ENCODE measurements around the gene PLA2G5. TPM values are rescaled to one million over a fixed set of nuclear protein-coding genes. Genes with fewer than 3 reads are reported as not detected.

The PLA2G5 gene
- total and polyA plus RNA-seq, 2 of the 8 experiments (the other 6 are each of a cell fraction or from before 2014, with no cell fraction given), result 0.05 TPM; not detected in 1

- TF ChIP-seq POLR2AphosphoS5 (IDR thresholded peaks at IDR 0.05; ENCODE audit: low read depth, low read length), result no peak
- TF ChIP-seq, protein P1, sequence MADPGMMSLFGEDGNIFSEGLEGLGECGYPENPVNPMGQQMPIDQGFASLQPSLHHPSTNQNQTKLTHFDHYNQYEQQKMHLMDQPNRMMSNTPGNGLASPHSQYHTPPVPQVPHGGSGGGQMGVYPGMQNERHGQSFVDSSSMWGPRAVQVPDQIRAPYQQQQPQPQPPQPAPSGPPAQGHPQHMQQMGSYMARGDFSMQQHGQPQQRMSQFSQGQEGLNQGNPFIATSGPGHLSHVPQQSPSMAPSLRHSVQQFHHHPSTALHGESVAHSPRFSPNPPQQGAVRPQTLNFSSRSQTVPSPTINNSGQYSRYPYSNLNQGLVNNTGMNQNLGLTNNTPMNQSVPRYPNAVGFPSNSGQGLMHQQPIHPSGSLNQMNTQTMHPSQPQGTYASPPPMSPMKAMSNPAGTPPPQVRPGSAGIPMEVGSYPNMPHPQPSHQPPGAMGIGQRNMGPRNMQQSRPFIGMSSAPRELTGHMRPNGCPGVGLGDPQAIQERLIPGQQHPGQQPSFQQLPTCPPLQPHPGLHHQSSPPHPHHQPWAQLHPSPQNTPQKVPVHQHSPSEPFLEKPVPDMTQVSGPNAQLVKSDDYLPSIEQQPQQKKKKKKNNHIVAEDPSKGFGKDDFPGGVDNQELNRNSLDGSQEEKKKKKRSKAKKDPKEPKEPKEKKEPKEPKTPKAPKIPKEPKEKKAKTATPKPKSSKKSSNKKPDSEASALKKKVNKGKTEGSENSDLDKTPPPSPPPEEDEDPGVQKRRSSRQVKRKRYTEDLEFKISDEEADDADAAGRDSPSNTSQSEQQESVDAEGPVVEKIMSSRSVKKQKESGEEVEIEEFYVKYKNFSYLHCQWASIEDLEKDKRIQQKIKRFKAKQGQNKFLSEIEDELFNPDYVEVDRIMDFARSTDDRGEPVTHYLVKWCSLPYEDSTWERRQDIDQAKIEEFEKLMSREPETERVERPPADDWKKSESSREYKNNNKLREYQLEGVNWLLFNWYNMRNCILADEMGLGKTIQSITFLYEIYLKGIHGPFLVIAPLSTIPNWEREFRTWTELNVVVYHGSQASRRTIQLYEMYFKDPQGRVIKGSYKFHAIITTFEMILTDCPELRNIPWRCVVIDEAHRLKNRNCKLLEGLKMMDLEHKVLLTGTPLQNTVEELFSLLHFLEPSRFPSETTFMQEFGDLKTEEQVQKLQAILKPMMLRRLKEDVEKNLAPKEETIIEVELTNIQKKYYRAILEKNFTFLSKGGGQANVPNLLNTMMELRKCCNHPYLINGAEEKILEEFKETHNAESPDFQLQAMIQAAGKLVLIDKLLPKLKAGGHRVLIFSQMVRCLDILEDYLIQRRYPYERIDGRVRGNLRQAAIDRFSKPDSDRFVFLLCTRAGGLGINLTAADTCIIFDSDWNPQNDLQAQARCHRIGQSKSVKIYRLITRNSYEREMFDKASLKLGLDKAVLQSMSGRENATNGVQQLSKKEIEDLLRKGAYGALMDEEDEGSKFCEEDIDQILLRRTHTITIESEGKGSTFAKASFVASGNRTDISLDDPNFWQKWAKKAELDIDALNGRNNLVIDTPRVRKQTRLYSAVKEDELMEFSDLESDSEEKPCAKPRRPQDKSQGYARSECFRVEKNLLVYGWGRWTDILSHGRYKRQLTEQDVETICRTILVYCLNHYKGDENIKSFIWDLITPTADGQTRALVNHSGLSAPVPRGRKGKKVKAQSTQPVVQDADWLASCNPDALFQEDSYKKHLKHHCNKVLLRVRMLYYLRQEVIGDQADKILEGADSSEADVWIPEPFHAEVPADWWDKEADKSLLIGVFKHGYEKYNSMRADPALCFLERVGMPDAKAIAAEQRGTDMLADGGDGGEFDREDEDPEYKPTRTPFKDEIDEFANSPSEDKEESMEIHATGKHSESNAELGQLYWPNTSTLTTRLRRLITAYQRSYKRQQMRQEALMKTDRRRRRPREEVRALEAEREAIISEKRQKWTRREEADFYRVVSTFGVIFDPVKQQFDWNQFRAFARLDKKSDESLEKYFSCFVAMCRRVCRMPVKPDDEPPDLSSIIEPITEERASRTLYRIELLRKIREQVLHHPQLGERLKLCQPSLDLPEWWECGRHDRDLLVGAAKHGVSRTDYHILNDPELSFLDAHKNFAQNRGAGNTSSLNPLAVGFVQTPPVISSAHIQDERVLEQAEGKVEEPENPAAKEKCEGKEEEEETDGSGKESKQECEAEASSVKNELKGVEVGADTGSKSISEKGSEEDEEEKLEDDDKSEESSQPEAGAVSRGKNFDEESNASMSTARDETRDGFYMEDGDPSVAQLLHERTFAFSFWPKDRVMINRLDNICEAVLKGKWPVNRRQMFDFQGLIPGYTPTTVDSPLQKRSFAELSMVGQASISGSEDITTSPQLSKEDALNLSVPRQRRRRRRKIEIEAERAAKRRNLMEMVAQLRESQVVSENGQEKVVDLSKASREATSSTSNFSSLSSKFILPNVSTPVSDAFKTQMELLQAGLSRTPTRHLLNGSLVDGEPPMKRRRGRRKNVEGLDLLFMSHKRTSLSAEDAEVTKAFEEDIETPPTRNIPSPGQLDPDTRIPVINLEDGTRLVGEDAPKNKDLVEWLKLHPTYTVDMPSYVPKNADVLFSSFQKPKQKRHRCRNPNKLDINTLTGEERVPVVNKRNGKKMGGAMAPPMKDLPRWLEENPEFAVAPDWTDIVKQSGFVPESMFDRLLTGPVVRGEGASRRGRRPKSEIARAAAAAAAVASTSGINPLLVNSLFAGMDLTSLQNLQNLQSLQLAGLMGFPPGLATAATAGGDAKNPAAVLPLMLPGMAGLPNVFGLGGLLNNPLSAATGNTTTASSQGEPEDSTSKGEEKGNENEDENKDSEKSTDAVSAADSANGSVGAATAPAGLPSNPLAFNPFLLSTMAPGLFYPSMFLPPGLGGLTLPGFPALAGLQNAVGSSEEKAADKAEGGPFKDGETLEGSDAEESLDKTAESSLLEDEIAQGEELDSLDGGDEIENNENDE (IDR thresholded peaks at IDR 0.05; ENCODE audit: insufficient replicate concordance, low read length), result no peak
- TF ChIP-seq CEBPB (IDR thresholded peaks at IDR 0.05; ENCODE audit: low read depth, low read length), result no peak
- TF ChIP-seq JUND (IDR thresholded peaks at IDR 0.05; ENCODE audit: low read length), result no peak
- TF ChIP-seq KDM4A (IDR thresholded peaks at IDR 0.05; ENCODE audit: low read depth, low read length, severe bottlenecking), result no peak
- TF ChIP-seq MAFK (IDR thresholded peaks at IDR 0.05; ENCODE audit: low read depth, low read length), result no peak
- no peak for TF ChIP-seq NRF1 (IDR thresholded peaks at IDR 0.05; ENCODE audit: low read depth, low read length)
Observed at GRCh38 chr1:20093303-20093702, 23.3 kb downstream of the PLA2G5 start (continued).
